ENCODE measurements around the gene PNPLA1. TPM values are rescaled to one million over a fixed set of nuclear protein-coding genes. Genes with fewer than 3 reads are reported as not detected.

The PNPLA1 gene
- total and polyA plus RNA-seq, 7 donors = 0.04 to 0.05 TPM; not detected in 5

- ATAC-seq = no peak
- H3K27ac ChIP-seq = no peak overlapping the region
- no peaks in the 10 kb centered on the region for H3K9me3 ChIP-seq
- WGBS, 3 donors = 87 to 95% (median 92%) methylated on average over 3 of the region's 3 CpGs
- H3K27me3 ChIP-seq (ENCODE audit: insufficient read depth in 3 of 3, low read length in 2 of 3) = no peaks in the 10 kb centered on the region
- H3K36me3 ChIP-seq (ENCODE audit: insufficient read depth in 1 of 2, low read depth in 1 of 2) = no peaks in the 10 kb centered on the region
- H3K4me1 ChIP-seq = no peaks in the 10 kb centered on the region
- no peak for TF ChIP-seq CTCF (IDR thresholded peaks at IDR 0.05)
- no peak overlapping the region for H3K4me3 ChIP-seq
- no peak for DNase-seq
- intact Hi-C loops (cut with DNase I) = no loop called here
Measured at GRCh38 chr6:36322591-36322990, 52.7 kb downstream of the PNPLA1 start.

GRCh38 chr6:36323062-36323461 lies 53.2 kb downstream of the PNPLA1 start:
- no peaks in the 10 kb centered on the region for H3K9me3 ChIP-seq
- 70 to 79% (median 71%) methylated on average over 8 of the region's 8 CpGs for WGBS, 3 donors
- H3K4me3 ChIP-seq = no peak overlapping the region
- intact Hi-C loops (cut with DNase I) = no loop called here
- no peak overlapping the region for H3K27ac ChIP-seq
- TF ChIP-seq CTCF (IDR thresholded peaks at IDR 0.05) = no peak
- no peaks in the 10 kb centered on the region for H3K27me3 ChIP-seq (ENCODE audit: insufficient read depth in 3 of 3, low read length in 2 of 3)
- H3K36me3 ChIP-seq (ENCODE audit: insufficient read depth in 1 of 2, low read depth in 1 of 2) = no peaks in the 10 kb centered on the region
- ATAC-seq (no peak), DNase-seq (no peak)
- H3K4me1 ChIP-seq = no peaks in the 10 kb centered on the region

- no peak for TF ChIP-seq CTCF (IDR thresholded peaks at IDR 0.05)
- no peaks in the 10 kb centered on the region for H3K36me3 ChIP-seq (ENCODE audit: insufficient read depth in 1 of 2, low read depth in 1 of 2)
- H3K27me3 ChIP-seq (ENCODE audit: insufficient read depth in 3 of 3, low read length in 2 of 3) = peaks cover 0 to under 1% (median 0%) of the 10 kb centered on the region in 3 donors
- ATAC-seq = no peak
- H3K9me3 ChIP-seq = no peaks in the 10 kb centered on the region
- no peak overlapping the region for H3K4me3 ChIP-seq
- no peak for DNase-seq
- H3K27ac ChIP-seq = no peak overlapping the region
- intact Hi-C loops (cut with DNase I) = no loop called here
- H3K4me1 ChIP-seq = no peaks in the 10 kb centered on the region
- WGBS, 3 donors = 90 to 96% (median 92%) methylated on average over 6 of the region's 6 CpGs
Measured at GRCh38 chr6:36324191-36324590, 54.3 kb downstream of the PNPLA1 start.

- no peak for DNase-seq
- no peak for TF ChIP-seq CTCF (IDR thresholded peaks at IDR 0.05)
- H3K36me3 ChIP-seq (ENCODE audit: insufficient read depth in 1 of 2, low read depth in 1 of 2) = no peaks in the 10 kb centered on the region
- 89 to 93% (median 91%) methylated on average over 4 of the region's 4 CpGs for WGBS, 3 donors
- peaks cover 0 to 4% (median 0%) of the 10 kb centered on the region in 3 donors for H3K27me3 ChIP-seq (ENCODE audit: insufficient read depth in 3 of 3, low read length in 2 of 3)
- no peak for ATAC-seq
- no peak overlapping the region for H3K27ac ChIP-seq
- H3K4me3 ChIP-seq = no peak overlapping the region
- H3K9me3 ChIP-seq = no peaks in the 10 kb centered on the region
- intact Hi-C loops (cut with DNase I) = no loop called here
- H3K4me1 ChIP-seq = no peaks in the 10 kb centered on the region
Measured at GRCh38 chr6:36324715-36325114, 54.9 kb downstream of the PNPLA1 start.

- DNase-seq = peak in 1 of 2 donors; percentile 64
- WGBS, 3 donors = 34 to 48% (median 36%) methylated on average over 7 of the region's 7 CpGs
Measured at GRCh38 chr6:36326356-36326995, 56.6 kb downstream of the PNPLA1 start.

More at GRCh38 chr6:36326356-36326995, 56.6 kb downstream of the PNPLA1 start:
- H3K27me3 ChIP-seq (ENCODE audit: insufficient read depth in 3 of 3, low read length in 2 of 3) = peaks cover 0 to 4% (median 0%) of the 10 kb centered on the region in 3 donors
- intact Hi-C loops (cut with DNase I) = loop anchor here in 1 of 2 donors (2.0 kb wide), 1 partner anchor 60 kb away; no protein-coding TSS in a partner anchor
- TF ChIP-seq CTCF (IDR thresholded peaks at IDR 0.05) = no peak
- peak in 1 of 4 donors; percentile 53 for ATAC-seq
- no peaks in the 10 kb centered on the region for H3K4me1 ChIP-seq
- no peak overlapping the region for H3K27ac ChIP-seq
- no peaks in the 10 kb centered on the region for H3K36me3 ChIP-seq (ENCODE audit: insufficient read depth in 1 of 2, low read depth in 1 of 2)
- no peaks in the 10 kb centered on the region for H3K9me3 ChIP-seq
- no peak overlapping the region for H3K4me3 ChIP-seq

Measured in psoas muscle (tissue), 8 donors.